OCI-LY7 (cell line): ENCODE results near the gene MLN.

Experiments
- EZH2phosphoT487 ChIP-seq: fragments of 200-600 bp; sonication (generic); IDR thresholded peaks from 2 replicates; pipeline ENCODE4 v1.6.1; 2018; ENCODE audit warnings: low read depth, borderline replicate concordance, mild to moderate bottlenecking, mixed run types, antibody characterized with exemption, low read length, moderate library complexity, mixed read lengths
- TF ChIP-seq, protein P1 (sequence below): fragments of 200-600 bp; sonication (generic); conservative IDR thresholded peaks from 2 replicates; pipeline ENCODE4 v1.5.1; 2014; ENCODE audit warnings: mild to moderate bottlenecking, antibody characterized with exemption, low read length, moderate library complexity, mixed read lengths

- TF ChIP-seq, protein P1, sequence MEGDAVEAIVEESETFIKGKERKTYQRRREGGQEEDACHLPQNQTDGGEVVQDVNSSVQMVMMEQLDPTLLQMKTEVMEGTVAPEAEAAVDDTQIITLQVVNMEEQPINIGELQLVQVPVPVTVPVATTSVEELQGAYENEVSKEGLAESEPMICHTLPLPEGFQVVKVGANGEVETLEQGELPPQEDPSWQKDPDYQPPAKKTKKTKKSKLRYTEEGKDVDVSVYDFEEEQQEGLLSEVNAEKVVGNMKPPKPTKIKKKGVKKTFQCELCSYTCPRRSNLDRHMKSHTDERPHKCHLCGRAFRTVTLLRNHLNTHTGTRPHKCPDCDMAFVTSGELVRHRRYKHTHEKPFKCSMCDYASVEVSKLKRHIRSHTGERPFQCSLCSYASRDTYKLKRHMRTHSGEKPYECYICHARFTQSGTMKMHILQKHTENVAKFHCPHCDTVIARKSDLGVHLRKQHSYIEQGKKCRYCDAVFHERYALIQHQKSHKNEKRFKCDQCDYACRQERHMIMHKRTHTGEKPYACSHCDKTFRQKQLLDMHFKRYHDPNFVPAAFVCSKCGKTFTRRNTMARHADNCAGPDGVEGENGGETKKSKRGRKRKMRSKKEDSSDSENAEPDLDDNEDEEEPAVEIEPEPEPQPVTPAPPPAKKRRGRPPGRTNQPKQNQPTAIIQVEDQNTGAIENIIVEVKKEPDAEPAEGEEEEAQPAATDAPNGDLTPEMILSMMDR: no peak
- TF ChIP-seq EZH2phosphoT487: no peak
Observed at GRCh38 chr6:33833599-33833998, 29.8 kb upstream of the MLN start.
